Ascending aorta (tissue), 2 donors: ENCODE results near the gene LRP11. TPM values are rescaled to one million over a fixed set of nuclear protein-coding genes. Genes with fewer than 3 reads are reported as not detected.

Source experiments
- DNase-seq, 2 donors: peaks; one replicate each; pipeline ENCODE4 v3.0.0-alpha.2; 2019; ENCODE audit warnings: low spot score in 2 of 2
- H3K27ac ChIP-seq, 2 donors: fragments of 200-600 bp; sonication (generic); one replicate each; pipeline ENCODE4 v1.5.1; 2016 to 2017; ENCODE audit warnings: mild to moderate bottlenecking in 1 of 2
- H3K27me3 ChIP-seq: fragments of 200-600 bp; sonication (generic); one replicate; pipeline ENCODE4 v1.5.1; 2017
- H3K36me3 ChIP-seq, 2 donors: fragments of 200-600 bp; sonication (generic); one replicate each; pipeline ENCODE4 v1.5.1; 2016
- H3K4me1 ChIP-seq, 2 donors: fragments of 200-600 bp; sonication (generic); one replicate each; pipeline ENCODE4 v1.5.1; 2016 to 2017; ENCODE audit warnings: mild to moderate bottlenecking in 1 of 2
- H3K4me3 ChIP-seq, 2 donors: fragments of 200-600 bp; sonication (generic); one replicate each; pipeline ENCODE4 v1.5.1; 2016 to 2017; ENCODE audit warnings: mild to moderate bottlenecking in 1 of 2
- H3K9me3 ChIP-seq, 2 donors: fragments of 200-600 bp; sonication (generic); one replicate each; pipeline ENCODE4 v1.5.1; 2016
- CTCF ChIP-seq, 3 experiments: fragments of 200-600 bp in 2 of 3; fragments of 450-650 bp in 1 of 3; sonication (generic) in 2 of 3; IDR thresholded peaks; one replicate each; pipeline ENCODE4 v1.5.1; 2016 to 2019; ENCODE audit warnings: antibody characterized with exemption in 3 of 3, mild to moderate bottlenecking in 1 of 3, moderate library complexity in 1 of 3
- intact Hi-C: fragments of 100-400 bp; cut with DNase I; formaldehyde crosslinking; loops from one replicate; pipeline ENCODE4 v1.15.1; 2023
- total RNA-seq: library from RNA; depleted of rRNA; stranded (reverse); fragments of >200 nt; gene quantifications from one replicate; pipeline ENCODE4 v1.1.0, GENCODE V29; 2016

The LRP11 gene
- total RNA-seq, 1 donor from 2014 or later: 39.1 TPM

GRCh38 chr6:149899486-149899885 lies 35.3 kb upstream of the LRP11 start:
- Histone ChIP-seq H3K4me3 (no peak overlapping the region), H3K27me3 (no peaks in the 10 kb centered on the region), H3K4me1 (peaks cover 12 to 26% of the 10 kb centered on the region in 2 donors), H3K9me3 (no peaks in the 10 kb centered on the region), H3K36me3 (no peaks in the 10 kb centered on the region), H3K27ac (no peak overlapping the region)
- no peak for TF ChIP-seq CTCF (IDR thresholded peaks at IDR 0.05)
- no peak for DNase-seq
- intact Hi-C loops: no loop called here

GRCh38 chr6:149898966-149899365 lies 34.8 kb upstream of the LRP11 start:
- no peak for TF ChIP-seq CTCF (IDR thresholded peaks at IDR 0.05)
- Histone ChIP-seq H3K36me3 (no peaks in the 10 kb centered on the region), H3K4me1 (peaks cover 12 to 26% of the 10 kb centered on the region in 2 donors), H3K27me3 (no peaks in the 10 kb centered on the region), H3K27ac (no peak overlapping the region), H3K4me3 (no peak overlapping the region), H3K9me3 (no peaks in the 10 kb centered on the region)
- no peak for DNase-seq
- intact Hi-C loops: no loop called here

- intact Hi-C loops: loop anchor here (1.0 to 2.0 kb wide), 3 partner anchors 25 to 33 kb away; partner anchors contain the start of genes LRP11 and RAET1G
- H3K27ac ChIP-seq: peak within 1 kb of the TSS; percentile 76 to 86
- peaks cover 12 to 26% of the 10 kb centered on the region in 2 donors for H3K4me1 ChIP-seq
- DNase-seq: no peak
- TF ChIP-seq CTCF (IDR thresholded peaks at IDR 0.05): no peak
- no peaks in the 10 kb centered on the region for H3K36me3 ChIP-seq
- H3K27me3 ChIP-seq: no peaks in the 10 kb centered on the region
- peak within 1 kb of the TSS; percentile 47 to 61 for H3K4me3 ChIP-seq
- no peaks in the 10 kb centered on the region for H3K9me3 ChIP-seq
Measured at GRCh38 chr6:149897855-149898744, 33.9 kb upstream of the LRP11 start, which contains the start of gene RAET1E. Gene RAET1E, minus strand, starts transcription at chr6:149898113. Its CDS starts 7,212 bp downstream, at chr6:149890901.

GRCh38 chr6:149897015-149897697 lies 33.0 kb upstream of the LRP11 start:
- Histone ChIP-seq H3K9me3 (no peaks in the 10 kb centered on the region), H3K36me3 (no peaks in the 10 kb centered on the region), H3K4me1 (peaks cover 12 to 26% of the 10 kb centered on the region in 2 donors), H3K27ac (peak overlapping the region; percentile 76 to 86), H3K4me3 (peak overlapping the region; percentile 47 to 61), H3K27me3 (no peaks in the 10 kb centered on the region)
- DNase-seq: peak; percentile 36 to 94
- no peak for TF ChIP-seq CTCF (IDR thresholded peaks at IDR 0.05)
- intact Hi-C loops: loop anchor here (1.0 to 2.0 kb wide), 3 partner anchors 26 to 32 kb away; partner anchors contain the start of genes LRP11 and RAET1G

- peak overlapping the region; percentile 77 to 86 for H3K27ac ChIP-seq
- no peak for DNase-seq
- H3K27me3 ChIP-seq: no peaks in the 10 kb centered on the region
- no peak for TF ChIP-seq CTCF (IDR thresholded peaks at IDR 0.05)
- no peaks in the 10 kb centered on the region for H3K9me3 ChIP-seq
- intact Hi-C loops: loop anchor here (2.0 kb wide), 2 partner anchors 26 to 32 kb away; partner anchors contain the start of genes LRP11 and RAET1G
- peaks cover 12 to 26% of the 10 kb centered on the region in 2 donors for H3K4me1 ChIP-seq
- peak overlapping the region; percentile 47 to 61 for H3K4me3 ChIP-seq
- H3K36me3 ChIP-seq: no peaks in the 10 kb centered on the region
Measured at GRCh38 chr6:149896491-149896890, 32.3 kb upstream of the LRP11 start.
